Endodermal cell (in vitro differentiated cells): Measurements from ENCODE around the gene HS6ST1. TPM values are rescaled to one million over a fixed set of nuclear protein-coding genes. Genes with fewer than 3 reads are reported as not detected.

ENCODE experiments used
- DNase-seq: peaks from one replicate; pipeline ENCODE4 v3.0.0-alpha.2; 2017
- H3K27ac ChIP-seq: 2 replicates; pipeline ENCODE4 v1.5.1; 2013; ENCODE audit warnings: mild to moderate bottlenecking, low read depth, low read length, moderate library complexity
- H3K27me3 ChIP-seq: 2 replicates; pipeline ENCODE4 v1.6.1; 2013; ENCODE audit warnings: mild to moderate bottlenecking, low read length, moderate library complexity; ENCODE audit not compliant: insufficient read depth, control insufficient read depth, poor library complexity, severe bottlenecking
- H3K36me3 ChIP-seq: 2 replicates; pipeline ENCODE4 v1.7.0; 2013; ENCODE audit warnings: mild to moderate bottlenecking, low read length, moderate library complexity; ENCODE audit not compliant: control insufficient read depth, insufficient read depth
- H3K4me1 ChIP-seq: one replicate; pipeline ENCODE4 v1.7.0; 2013; ENCODE audit warnings: low read length; ENCODE audit not compliant: control insufficient read depth, insufficient read depth
- H3K4me3 ChIP-seq: 2 replicates; pipeline ENCODE4 v1.5.1; 2013; ENCODE audit warnings: mild to moderate bottlenecking, low read length, moderate library complexity
- H3K9ac ChIP-seq: 2 replicates; pipeline ENCODE4 v1.6.1; 2013; ENCODE audit warnings: mild to moderate bottlenecking, low read length, moderate library complexity; ENCODE audit not compliant: poor library complexity, severe bottlenecking; ENCODE audit errors: extremely low read depth
- H3K9me3 ChIP-seq: 2 replicates; pipeline ENCODE4 v1.6.1; 2013; ENCODE audit warnings: mild to moderate bottlenecking, low read length, moderate library complexity; ENCODE audit not compliant: control insufficient read depth
- H3K27ac Mint-ChIP-seq: 2 replicates; pipeline ENCODE4 v1.8.0; 2020; ENCODE audit warnings: mixed read lengths
- H3K27me3 Mint-ChIP-seq: 2 replicates; pipeline ENCODE4 v1.8.0; 2021; ENCODE audit warnings: mild to moderate bottlenecking, mixed read lengths; ENCODE audit not compliant: insufficient read depth
- H3K36me3 Mint-ChIP-seq: 2 replicates; pipeline ENCODE4 v1.8.0; 2020; ENCODE audit warnings: low read depth, mixed read lengths
- H3K4me1 Mint-ChIP-seq: 2 replicates; pipeline ENCODE4 v1.8.0; 2020; ENCODE audit warnings: mixed read lengths
- H3K4me3 Mint-ChIP-seq: 2 replicates; pipeline ENCODE4 v1.8.0; 2020; ENCODE audit warnings: mild to moderate bottlenecking, moderate library complexity, mixed read lengths
- H3K9me3 Mint-ChIP-seq: 2 replicates; pipeline ENCODE4 v1.8.0; 2020; ENCODE audit warnings: mild to moderate bottlenecking, mixed read lengths
- CTCF ChIP-seq: fragments of 200-600 bp; sonication (generic); conservative IDR thresholded peaks from 2 replicates; pipeline ENCODE4 v1.5.0; 2021; ENCODE audit warnings: antibody characterized with exemption, mild to moderate bottlenecking
- WGBS, 2 experiments: methylation state at CpG; one replicate each; pipeline versions ENCODE4 v1.1.5 to v1.1.7; 2013; ENCODE audit warnings: missing lambda C conversion rate in 2 of 2, mixed read lengths in 1 of 2; ENCODE audit not compliant: insufficient coverage in 1 of 2, insufficient read length in 1 of 2; 5-methylcytosine and 5-hydroxymethylcytosine counted together
- total RNA-seq, 2 donors: library from RNA; stranded (reverse); fragmentation: NEBNext Ultra II Directional in 1 of 2; extraction: Animal tissue kit (Norgen Biotek cat#: 25700) in 1 of 2; gene quantifications; 2 replicates in 1 of 2; 3 replicates in 1 of 2; pipeline ENCODE4 v1.2.1, GENCODE V29; 2021

HS6ST1 gene
- total RNA-seq, 2 donors from 2014 or later: 93.0 to 106 TPM

DNA sequence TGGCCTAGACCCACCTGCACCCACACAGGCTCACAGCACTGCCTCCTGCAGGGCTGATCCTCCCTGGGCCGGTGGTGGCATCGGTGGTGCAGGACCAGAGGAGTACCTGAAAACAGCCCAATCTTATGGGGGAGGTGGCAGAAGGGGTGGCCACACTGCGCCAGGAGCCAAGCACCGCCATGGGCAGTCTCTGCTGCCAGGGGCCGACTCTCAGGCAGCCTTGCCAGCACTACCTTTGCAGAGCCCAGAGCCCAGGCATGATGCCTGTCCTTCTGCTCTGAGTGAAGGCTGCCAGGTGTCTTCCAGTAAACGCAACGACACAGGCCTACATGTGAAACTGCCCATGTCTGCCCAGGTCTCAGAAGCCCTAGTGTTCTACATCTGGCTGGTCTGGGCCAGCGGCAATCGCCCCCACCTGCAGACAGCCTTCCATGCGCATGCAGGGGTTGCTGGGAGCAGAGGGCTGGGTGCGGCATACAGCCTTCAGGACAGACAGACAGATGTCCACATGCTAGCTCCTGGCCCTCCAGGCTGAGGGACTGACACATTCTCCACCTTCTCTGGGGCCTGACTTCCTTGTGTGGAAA, 6.8 kb downstream of the HS6ST1 start:
- no peaks in the 10 kb centered on the region for H3K27me3 ChIP-seq
- no peaks in the 10 kb centered on the region for H3K27me3 Mint-ChIP-seq
- peaks cover 46% of the 10 kb centered on the region for H3K4me1 ChIP-seq
- peaks cover 90% of the 10 kb centered on the region for H3K36me3 ChIP-seq
- TF ChIP-seq CTCF: no peak
- H3K27ac ChIP-seq: no peak overlapping the region
- no peak overlapping the region for H3K27ac Mint-ChIP-seq
- no peak overlapping the region for H3K4me3 ChIP-seq
- H3K4me3 Mint-ChIP-seq: no peak overlapping the region
- H3K4me1 Mint-ChIP-seq: peaks cover 73% of the 10 kb centered on the region
- H3K36me3 Mint-ChIP-seq: peaks cover 24% of the 10 kb centered on the region
- H3K9me3 Mint-ChIP-seq: no peaks in the 10 kb centered on the region
- no peak overlapping the region for H3K9ac ChIP-seq
- H3K9me3 ChIP-seq: no peaks in the 10 kb centered on the region
- 95 to 98% methylated on average over 8 to 11 of the region's 11 CpGs for WGBS, 2 experiments
- DNase-seq: peak; percentile 36

- H3K9me3 ChIP-seq: no peaks in the 10 kb centered on the region
- Mint-ChIP-seq H3K9me3 (no peaks in the 10 kb centered on the region), H3K36me3 (peaks cover 20% of the 10 kb centered on the region), H3K4me1 (peaks cover 73% of the 10 kb centered on the region), H3K27ac (no peak overlapping the region), H3K27me3 (no peaks in the 10 kb centered on the region), H3K4me3 (no peak overlapping the region)
- no peak overlapping the region for H3K4me3 ChIP-seq
- H3K36me3 ChIP-seq: peaks cover 87% of the 10 kb centered on the region
- H3K9ac ChIP-seq: no peak overlapping the region
- H3K27ac ChIP-seq: no peak overlapping the region
- H3K27me3 ChIP-seq: no peaks in the 10 kb centered on the region
- TF ChIP-seq CTCF: no peak
- peak; percentile 41 for DNase-seq
- H3K4me1 ChIP-seq: peaks cover 52% of the 10 kb centered on the region
- 91 to 100% methylated on average over 2 to 7 of the region's 7 CpGs for WGBS, 2 experiments
Measured at GRCh38 chr2:128311216-128311754, 7.4 kb downstream of the HS6ST1 start.

DNA sequence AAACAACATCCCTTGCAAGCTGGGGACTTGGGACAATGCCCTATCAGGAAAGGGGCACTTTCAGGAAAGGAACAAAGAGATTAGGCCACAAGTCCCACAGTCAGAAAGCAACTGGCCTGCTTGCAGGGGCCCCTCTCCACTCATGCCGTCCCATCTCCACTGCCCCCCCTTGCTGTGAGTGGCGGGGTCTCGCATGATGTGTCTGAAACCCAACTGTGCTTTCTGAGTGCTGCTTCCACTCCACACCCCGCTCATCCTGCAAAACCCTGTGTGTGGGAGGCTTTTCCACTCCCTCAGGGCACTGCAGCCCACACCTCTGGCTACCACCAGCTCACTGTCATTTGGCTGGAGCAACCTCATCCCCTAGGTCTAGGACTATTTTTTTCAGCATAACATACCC, 7.9 kb downstream of the HS6ST1 start:
- peak overlapping the region; percentile 46 for H3K27ac Mint-ChIP-seq
- Histone ChIP-seq H3K27ac (no peak overlapping the region), H3K27me3 (no peaks in the 10 kb centered on the region), H3K4me3 (no peak overlapping the region), H3K9me3 (no peaks in the 10 kb centered on the region), H3K9ac (no peak overlapping the region), H3K4me1 (peaks cover 57% of the 10 kb centered on the region), H3K36me3 (peaks cover 87% of the 10 kb centered on the region)
- 93% methylated on average over 2 to 4 of the region's 4 CpGs for WGBS, 2 experiments
- H3K9me3 Mint-ChIP-seq: no peaks in the 10 kb centered on the region
- TF ChIP-seq CTCF: no peak
- DNase-seq: peak; percentile 36
- H3K4me3 Mint-ChIP-seq: no peak overlapping the region
- H3K4me1 Mint-ChIP-seq: peaks cover 76% of the 10 kb centered on the region
- H3K27me3 Mint-ChIP-seq: no peaks in the 10 kb centered on the region
- H3K36me3 Mint-ChIP-seq: peaks cover 24% of the 10 kb centered on the region
